ENCODE results near the gene ST6GALNAC1. TPM values are rescaled to one million over a fixed set of nuclear protein-coding genes. Genes with fewer than 3 reads are reported as not detected.

Gene ST6GALNAC1
- total RNA-seq, 1 experiment from 2014 or later: not detected

GRCh38 chr17:76670020-76670717, 26.6 kb upstream of the ST6GALNAC1 start:
- Histone ChIP-seq H3K4me3 (replicated peaks in 1 of 2; ENCODE audit: low read depth in 1 of 2, low read length in 2 of 2) (no peak overlapping the region), H3K36me3 (ENCODE audit: control insufficient read depth in 1 of 2, insufficient read depth in 2 of 2, low read length in 2 of 2) (no peaks in the 10 kb centered on the region; a peak in 1 of 4 replicates), H3K27ac (ENCODE audit: low read depth, low read length) (peak overlapping the region; percentile 79; the same call in 1 of the 2 replicates), H3K4me1 (ENCODE audit: control insufficient read depth in 1 of 2, insufficient read depth in 2 of 2, low read length in 2 of 2) (peaks cover 21% of the 10 kb centered on the region in 2 experiments), H2AFZ (ENCODE audit: low read depth, low read length, poor library complexity, severe bottlenecking) (peak overlapping the region; percentile 51), H3K4me2 (ENCODE audit: low read length) (peak overlapping the region; percentile 78; the same call in 1 of the 2 replicates), H3K27me3 (ENCODE audit: insufficient read depth, low read length) (no peaks in the 10 kb centered on the region), H4K20me1 (ENCODE audit: insufficient read depth) (no peaks in the 10 kb centered on the region), H3K9me3 (ENCODE audit: control insufficient read depth in 1 of 2, insufficient read depth in 1 of 2, low read depth in 1 of 2, low read length in 2 of 2) (no peaks in the 10 kb centered on the region), H3K9ac (ENCODE audit: low read length) (no peak overlapping the region), H3K79me2 (ENCODE audit: insufficient read depth, low read length) (no peaks in the 10 kb centered on the region), H3K9me2 (ENCODE audit: insufficient read depth) (no peaks in the 10 kb centered on the region)
- ATAC-seq (no peak), DNase-seq (ENCODE audit: low read depth, low spot score) (no peak)
- TF ChIP-seq ZNF274 (IDR thresholded peaks at IDR 0.05; ENCODE audit: low read depth, low read length) (no peak), FOSL1 (IDR thresholded peaks at IDR 0.05; ENCODE audit: low read depth) (no peak)
- BruUV-seq (replicated peaks): no TSS peak
- CTCF ChIA-PET: interaction anchor here (2.2 to 3.8 kb wide), 2 partner anchors 11 to 46 kb away, joined by 10 to 33 read pairs; no protein-coding TSS in a partner anchor
- RAD21 ChIA-PET (ENCODE audit: low non-redundant PET in 1 of 2, low total read pairs in 2 of 2, uncharacterized antibody in 2 of 2, unreplicated experiment in 2 of 2): no interaction called here
- intact Hi-C loops (cut with micrococcal nuclease): no loop called here
- POLR2A ChIA-PET: interaction anchor here (0.6 to 2.2 kb wide), 2 partner anchors 46 to 138 kb away, joined by 6 to 15 read pairs; no protein-coding TSS in a partner anchor

GRCh38 chr17:76667786-76668453, 24.4 kb upstream of the ST6GALNAC1 start:
- CTCF ChIA-PET: interaction anchor here (1.5 to 1.8 kb wide), 2 partner anchors 44 to 145 kb away, joined by 5 to 6 read pairs; no protein-coding TSS in a partner anchor
- no peak for TF ChIP-seq JUND (IDR thresholded peaks at IDR 0.05)
- no peak for TF ChIP-seq SIN3A (IDR thresholded peaks at IDR 0.05; ENCODE audit: low read depth)
- no peak for TF ChIP-seq MAX (IDR thresholded peaks at IDR 0.05)
- TF ChIP-seq CEBPB (IDR thresholded peaks at IDR 0.05; ENCODE audit: low read depth): no peak
- no peak for TF ChIP-seq REST (IDR thresholded peaks at IDR 0.05; ENCODE audit: low read depth)
- no peak for TF ChIP-seq SP1 (IDR thresholded peaks at IDR 0.05; ENCODE audit: low read depth)
- no peak for TF ChIP-seq ELF1 (IDR thresholded peaks at IDR 0.05; ENCODE audit: borderline replicate concordance, low read depth)
- TF ChIP-seq RAD21 (IDR thresholded peaks at IDR 0.05; ENCODE audit: low read depth): no peak
- no peak for TF ChIP-seq CTCF (IDR thresholded peaks at IDR 0.05 in 2 of 3, conservative IDR thresholded peaks at IDR 0.05 in 1 of 3; ENCODE audit: borderline replicate concordance in 1 of 3, insufficient read depth in 1 of 3, low read depth in 2 of 3, low read length in 2 of 3)
- no peak for TF ChIP-seq EGR1 (IDR thresholded peaks at IDR 0.05; ENCODE audit: low read depth)
- TF ChIP-seq TCF7L2 (IDR thresholded peaks at IDR 0.05; ENCODE audit: borderline replicate concordance, extremely low read depth, insufficient read depth, insufficient read length): no peak
- no peak for TF ChIP-seq FOSL1 (IDR thresholded peaks at IDR 0.05; ENCODE audit: low read depth)

More at GRCh38 chr17:76667786-76668453, 24.4 kb upstream of the ST6GALNAC1 start:
- no peaks in the 10 kb centered on the region for H3K27me3 ChIP-seq (ENCODE audit: insufficient read depth, low read length)
- RAD21 ChIA-PET (ENCODE audit: low non-redundant PET in 1 of 2, low total read pairs in 2 of 2, uncharacterized antibody in 2 of 2, unreplicated experiment in 2 of 2): no interaction called here
- H3K9me2 ChIP-seq (ENCODE audit: insufficient read depth): no peaks in the 10 kb centered on the region
- H3K4me3 ChIP-seq (replicated peaks in 1 of 2; ENCODE audit: low read depth in 1 of 2, low read length in 2 of 2): no peak overlapping the region
- H3K27ac ChIP-seq (ENCODE audit: low read depth, low read length): no peak overlapping the region
- peaks cover 21% of the 10 kb centered on the region in 2 experiments for H3K4me1 ChIP-seq (ENCODE audit: control insufficient read depth in 1 of 2, insufficient read depth in 2 of 2, low read length in 2 of 2)
- POLR2A ChIA-PET: no interaction called here
- no peak for ATAC-seq
- no TSS peak for BruUV-seq (replicated peaks)
- intact Hi-C loops (cut with micrococcal nuclease): no loop called here
- H3K9ac ChIP-seq (ENCODE audit: low read length): no peak overlapping the region
- no peaks in the 10 kb centered on the region for H3K9me3 ChIP-seq (ENCODE audit: control insufficient read depth in 1 of 2, insufficient read depth in 1 of 2, low read depth in 1 of 2, low read length in 2 of 2)
- H4K20me1 ChIP-seq (ENCODE audit: insufficient read depth): no peaks in the 10 kb centered on the region
- H3K36me3 ChIP-seq (ENCODE audit: control insufficient read depth in 1 of 2, insufficient read depth in 2 of 2, low read length in 2 of 2): no peaks in the 10 kb centered on the region; a peak in 1 of 4 replicates
- no peak overlapping the region for H2AFZ ChIP-seq (ENCODE audit: low read depth, low read length, poor library complexity, severe bottlenecking)
- no peaks in the 10 kb centered on the region for H3K79me2 ChIP-seq (ENCODE audit: insufficient read depth, low read length)
- no peak for DNase-seq (ENCODE audit: low read depth, low spot score)
- H3K4me2 ChIP-seq (ENCODE audit: low read length): no peak overlapping the region

Data from HCT116 (cell line).